NCI-H2081 (cell line): ENCODE data around the gene SPATA46.
"Not testable (repeated sequence)": the region's sequence is repeated elsewhere in the genome, so short reads cannot be mapped to it uniquely, and the experiment has no call there.

ENCODE experiments used
- DNase-seq, 2 experiments: peaks; one replicate each; lab custom pipeline; 2025; lab: John Stamatoyannopoulos, UW

SPATA46 gene

GRCh38 chr1:162357681-162358266 lies 18.9 kb downstream of the SPATA46 start:
- DNase-seq: peak; percentile 24 to 29

DNA sequence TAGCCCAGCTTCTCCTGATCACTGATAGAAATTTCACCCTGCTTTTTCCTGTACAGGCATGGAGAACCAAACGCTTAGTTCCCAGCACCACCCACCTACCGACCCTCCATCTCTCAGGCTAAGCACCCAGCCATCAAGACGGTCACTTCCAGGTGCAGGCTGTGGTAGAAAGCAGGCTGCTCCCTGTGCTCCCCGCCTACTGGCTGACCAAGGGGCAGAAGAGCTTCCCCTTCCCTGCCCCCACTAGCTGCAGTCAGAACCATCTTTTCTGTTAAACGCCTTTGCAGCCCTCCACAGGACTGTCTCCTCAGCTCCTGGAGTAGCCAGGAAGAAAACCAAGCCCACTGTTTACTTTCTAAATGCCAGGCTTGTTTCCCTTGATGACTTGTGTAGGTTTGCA lies 23.0 kb downstream of the SPATA46 start:
- no peak for DNase-seq

DNA sequence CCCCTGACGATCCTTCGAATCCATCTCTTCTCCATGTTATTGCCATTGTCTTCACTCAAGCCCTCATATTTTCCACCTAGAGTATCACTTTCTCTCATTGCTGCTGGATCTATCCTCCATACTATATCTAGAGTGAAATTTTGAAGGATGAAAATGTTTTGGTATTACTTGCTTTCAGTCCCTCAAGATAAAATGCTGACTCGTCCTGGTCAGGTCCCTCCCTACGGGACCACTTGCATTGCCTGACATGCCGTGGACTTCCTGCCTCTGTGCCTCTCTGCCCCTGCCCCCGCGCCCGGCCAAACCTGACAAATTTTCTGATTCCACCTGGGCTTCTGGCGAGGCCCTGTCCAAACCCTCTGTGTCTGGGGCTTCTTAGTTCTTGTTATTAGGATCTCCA lies 23.6 kb downstream of the SPATA46 start:
- no peak for DNase-seq

DNA sequence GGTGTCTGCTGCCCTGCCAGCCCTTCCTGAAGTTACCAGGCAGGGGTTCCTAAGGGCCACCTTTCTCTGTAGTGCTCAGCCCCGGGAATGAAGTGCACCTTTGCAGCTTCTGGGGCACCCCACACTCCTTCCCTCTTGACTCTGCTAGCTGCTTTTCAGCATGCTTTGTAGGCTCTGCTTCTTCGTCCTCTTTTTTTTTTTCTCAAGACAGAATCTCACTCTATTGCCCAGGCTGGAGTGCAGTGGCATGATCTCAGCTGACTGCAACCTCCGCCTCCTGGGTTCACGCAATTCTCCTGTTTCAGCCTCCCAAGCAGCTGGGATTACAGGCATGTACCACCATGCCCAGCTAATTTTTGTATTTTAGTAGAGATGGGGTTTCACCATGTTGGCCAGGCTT lies 24.8 kb downstream of the SPATA46 start:
- not testable (repeated sequence) for DNase-seq

GRCh38 chr1:162351246-162351842 lies 25.3 kb downstream of the SPATA46 start:
- DNase-seq: no peak

- DNase-seq: peak in 1 of 2 experiments; percentile 31
These were observed 26.9 kb downstream of the SPATA46 start for GRCh38 chr1:162349635-162350330.

DNA sequence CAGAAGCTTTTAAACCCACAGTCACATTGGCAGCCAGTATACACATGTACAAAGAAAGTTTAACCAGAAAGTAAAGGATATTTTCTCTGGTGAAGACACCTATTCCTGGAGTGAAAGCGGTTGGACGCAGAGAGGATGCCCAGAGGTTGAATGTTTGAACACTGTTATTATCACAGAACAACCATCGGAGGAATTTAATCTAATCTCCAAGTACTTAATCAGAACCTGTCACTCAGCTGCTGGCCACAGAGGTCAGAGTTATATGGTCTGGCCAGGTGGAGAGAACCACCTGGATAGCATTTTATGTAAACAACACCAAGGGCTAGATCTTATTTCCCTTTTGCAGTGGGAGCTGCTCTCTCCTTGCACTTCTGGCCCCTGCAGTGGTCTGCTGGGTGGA lies 29.4 kb downstream of the SPATA46 start:
- DNase-seq: no peak

GRCh38 chr1:162343470-162343869 lies 33.2 kb downstream of the SPATA46 start:
- no peak for DNase-seq

- no peak for DNase-seq
These were observed 34.1 kb downstream of the SPATA46 start for GRCh38 chr1:162342452-162342983.

- no peak for DNase-seq
These were observed 39.9 kb downstream of the SPATA46 start for GRCh38 chr1:162336621-162337285.

DNA sequence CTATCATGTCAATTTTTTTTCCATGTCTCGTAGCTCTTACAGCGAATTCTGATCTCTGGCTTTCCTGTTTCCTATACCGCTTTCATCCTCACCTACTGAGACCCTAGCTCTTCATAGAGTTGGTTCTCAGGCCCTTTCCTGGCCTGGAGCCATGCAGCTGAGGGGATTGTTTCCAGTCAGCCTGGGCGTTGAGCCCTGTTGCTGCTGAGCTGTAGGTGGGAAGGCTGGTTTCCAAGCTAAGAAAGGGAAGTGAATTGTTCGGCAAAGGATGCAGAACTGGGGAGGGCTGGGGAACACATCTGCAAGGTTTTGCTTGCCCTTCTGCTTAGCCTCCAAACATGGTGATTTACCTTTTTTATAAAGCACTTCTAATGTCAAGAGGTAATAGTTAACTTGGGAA lies 41.5 kb downstream of the SPATA46 start:
- peak in 1 of 2 experiments; percentile 23 for DNase-seq

DNA sequence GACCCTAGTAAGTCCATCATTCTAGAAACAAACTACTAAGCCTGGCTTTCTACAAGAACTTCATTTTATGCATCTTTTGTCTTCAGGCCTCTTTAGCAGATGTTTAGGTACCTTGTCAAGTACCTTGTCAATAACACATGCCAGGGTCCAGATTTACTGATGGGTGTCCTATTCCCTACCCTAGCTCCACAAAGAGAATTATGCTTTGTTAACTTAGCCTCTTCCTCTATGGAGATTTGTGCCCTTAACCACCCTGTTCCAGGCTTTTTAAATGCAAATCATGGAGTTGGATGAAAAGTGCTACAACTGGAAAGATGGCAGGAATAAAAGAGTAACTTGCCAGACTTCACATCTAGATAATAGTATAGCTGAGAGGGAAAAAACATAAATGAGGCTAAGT lies 42.7 kb downstream of the SPATA46 start:
- DNase-seq: no peak

DNA sequence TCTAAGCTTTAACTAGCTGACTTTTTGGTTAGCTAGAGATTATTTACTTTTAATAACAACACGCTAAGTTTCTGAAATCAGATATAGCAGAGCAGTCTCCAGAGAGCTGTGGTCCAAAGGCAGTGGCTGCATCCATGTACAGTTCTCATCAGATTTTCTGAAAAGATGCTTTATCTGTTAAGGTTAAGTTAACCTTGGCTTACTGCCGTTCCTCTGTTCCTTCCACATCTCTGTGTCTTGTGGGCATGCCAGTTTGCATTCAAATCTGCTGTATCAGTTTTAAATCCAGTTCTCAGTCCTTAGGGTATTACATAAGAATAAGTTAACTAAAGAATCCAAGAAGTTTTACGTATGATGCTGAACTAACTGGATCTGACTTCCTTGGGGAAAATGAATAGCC lies 46.8 kb downstream of the SPATA46 start:
- DNase-seq: no peak

DNA sequence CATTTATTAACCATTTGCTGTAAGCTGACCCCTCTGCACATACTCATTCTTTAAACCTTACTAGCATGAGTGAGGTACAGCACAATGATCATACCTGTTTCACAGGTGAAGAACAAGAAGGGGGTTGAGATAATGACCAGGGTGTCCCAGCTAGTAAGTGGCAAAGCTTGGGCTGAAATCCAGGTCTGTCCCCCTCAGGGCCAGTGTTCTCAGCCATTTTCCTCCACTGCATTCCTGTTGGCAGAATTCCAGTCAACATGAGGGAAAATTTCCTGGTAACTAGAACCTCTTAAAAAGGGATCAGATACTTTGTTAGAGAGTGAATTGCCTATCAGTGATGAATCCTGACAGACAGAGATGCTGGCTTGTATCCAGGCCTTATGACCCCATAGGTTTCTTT lies 48.1 kb downstream of the SPATA46 start:
- peak; percentile 65 to 88 for DNase-seq

DNA sequence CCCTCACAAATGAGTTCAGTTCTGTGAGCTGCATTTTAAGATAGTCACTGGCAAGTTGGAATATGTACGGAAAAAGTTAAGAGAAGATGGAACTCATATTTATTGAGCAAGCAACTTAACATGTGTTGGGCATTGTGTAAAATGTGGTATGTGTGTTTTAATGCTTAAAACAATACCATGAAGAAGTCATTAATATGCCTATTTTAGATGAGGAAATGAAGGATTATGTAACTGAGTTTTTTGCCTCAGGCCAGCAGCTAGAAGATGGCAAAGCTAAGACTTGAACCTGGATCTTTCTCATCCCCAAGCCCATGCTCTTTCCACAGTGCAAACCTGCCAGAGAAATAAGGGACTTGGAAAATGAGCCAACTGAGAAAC lies 48.9 kb downstream of the SPATA46 start:
- DNase-seq: no peak

- no peak for DNase-seq
These were observed 49.4 kb downstream of the SPATA46 start for GRCh38 chr1:162327144-162327787.

- DNase-seq: no peak
These were observed 50.1 kb downstream of the SPATA46 start for GRCh38 chr1:162326559-162326958.

DNA sequence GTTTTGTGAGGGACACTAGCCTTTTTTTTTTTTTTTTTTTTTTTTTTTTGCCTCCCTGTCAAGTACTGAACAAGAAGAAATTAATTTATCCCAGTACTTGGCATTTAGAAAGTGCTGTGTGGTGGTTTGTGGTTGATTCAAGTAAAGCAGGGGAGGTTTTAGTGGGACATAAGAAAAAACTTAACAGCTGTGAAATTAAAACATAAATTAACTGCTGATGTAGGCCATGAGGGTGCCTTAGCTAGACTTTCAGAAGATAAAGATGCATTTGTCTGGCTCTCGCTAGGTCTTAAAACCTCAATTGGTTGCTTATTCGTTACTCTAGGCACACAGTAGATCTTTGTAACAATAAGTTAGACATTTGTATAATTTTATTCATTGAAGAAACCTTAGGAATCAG lies 52.3 kb downstream of the SPATA46 start:
- no peak for DNase-seq
